ENCODE measurements around the gene NRGN.

NRGN gene

DNA sequence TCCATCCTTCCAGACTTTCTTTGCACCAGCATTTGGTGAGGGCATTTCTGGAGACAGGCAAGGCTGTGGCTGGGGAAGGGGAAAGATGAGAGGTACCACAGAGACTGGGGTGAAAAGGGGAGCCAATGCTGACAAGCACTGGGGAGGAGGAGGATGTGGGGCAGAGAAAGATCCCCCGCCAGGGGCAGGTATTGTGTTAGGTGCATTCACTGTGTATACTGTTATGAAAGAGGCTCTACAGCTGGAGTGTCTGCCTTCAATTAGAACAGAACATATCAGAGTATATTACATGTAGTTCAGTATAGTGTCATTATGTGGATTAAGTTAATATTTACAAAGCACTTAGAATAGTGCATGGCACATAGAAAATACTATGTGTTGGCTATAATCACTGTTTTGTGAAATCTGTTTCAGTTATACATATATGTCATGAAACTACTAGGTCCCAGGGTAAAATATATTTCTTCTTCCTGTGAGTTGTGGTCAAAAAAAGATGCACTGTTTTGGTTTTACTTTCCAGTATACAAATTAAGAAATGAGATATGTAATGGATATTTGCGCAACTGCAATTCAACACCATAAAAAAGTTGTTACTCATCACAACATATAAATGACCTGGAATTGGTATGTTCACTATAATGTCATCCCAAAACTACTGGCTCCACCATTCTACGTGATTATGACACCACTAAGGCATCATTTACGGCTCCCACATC lies 52.0 kb downstream of the NRGN start:
- DNase-seq: no peak

DNA sequence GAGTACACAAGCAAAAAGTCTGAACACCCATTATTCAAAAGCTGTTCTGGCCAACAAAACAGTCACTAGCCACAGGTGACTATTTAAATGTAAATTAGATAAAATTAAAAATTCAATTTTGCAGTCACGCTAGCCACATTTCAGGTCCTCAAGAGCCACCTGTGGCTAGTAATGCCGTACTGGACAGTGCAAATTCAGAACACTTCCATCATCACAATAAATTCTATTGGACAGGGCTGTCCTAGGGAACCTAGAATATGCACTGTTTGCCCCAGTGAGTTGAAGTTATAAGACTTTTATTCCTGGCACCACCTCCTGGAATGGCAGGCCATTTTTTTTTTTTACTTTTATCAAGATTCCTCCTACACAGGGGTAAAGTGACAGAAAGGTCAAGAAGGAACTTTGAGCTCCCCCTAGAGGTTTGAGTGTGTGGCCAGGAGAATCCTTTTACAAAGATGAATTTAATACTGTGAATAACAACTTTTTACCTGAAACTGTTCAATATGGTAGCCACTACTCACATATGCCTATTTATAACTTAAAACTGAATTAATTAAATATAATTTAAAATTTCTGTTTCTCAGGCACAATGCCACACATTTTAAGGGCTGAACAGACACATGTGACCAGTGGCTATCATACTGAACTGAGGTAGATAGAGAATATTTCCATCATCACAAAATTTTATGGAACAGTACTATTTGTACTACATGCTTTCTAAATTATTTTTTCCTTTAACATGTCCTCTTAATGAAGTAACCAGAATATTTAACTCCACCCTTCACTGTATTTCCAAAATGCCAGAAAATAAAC lies 53.9 kb downstream of the NRGN start:
- peak; percentile 28 for DNase-seq

DNA sequence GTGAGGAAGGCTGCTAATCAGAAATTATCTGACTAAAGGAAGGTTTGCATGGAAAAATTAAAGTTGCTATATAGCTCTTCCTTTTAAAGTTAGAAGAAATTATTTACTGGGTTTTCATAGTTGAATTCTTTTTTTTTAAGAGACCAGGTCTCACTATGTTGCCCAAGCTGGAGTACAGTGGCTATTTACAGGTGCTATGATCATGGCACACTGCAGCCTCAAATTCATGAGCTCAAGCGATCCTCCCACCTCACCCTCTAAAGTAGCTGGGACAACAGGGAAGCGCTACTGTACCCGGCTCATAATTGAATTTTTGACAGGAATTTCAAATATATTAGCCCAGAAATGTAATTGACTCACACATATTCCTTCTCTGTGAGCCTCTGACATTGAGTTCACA lies 56.6 kb downstream of the NRGN start:
- no peak for DNase-seq

Measured in NCI-H2081 treated with DMSO at 0.1 percent for 48 hours (cell line).